MM.1S (cell line): ENCODE results near the gene NPEPL1.

Experiments used
- DNase-seq: peaks from one replicate; pipeline ENCODE4 v3.0.0-alpha.2; 2015
- H2AFZ ChIP-seq: fragments of 300-600 bp; sonication (generic); 2 replicates; pipeline ENCODE4 v1.6.0; 2016; ENCODE audit warnings: antibody characterized with exemption, low read length
- H3F3A ChIP-seq: fragments of 300-600 bp; sonication (generic); 2 replicates; pipeline ENCODE4 v1.6.1; 2016; ENCODE audit warnings: mild to moderate bottlenecking, antibody characterized with exemption, low read length, moderate library complexity, mixed read lengths; ENCODE audit not compliant: insufficient read depth
- H3K27ac ChIP-seq: fragments of 300-600 bp; sonication (generic); 2 replicates; pipeline ENCODE4 v1.5.1; 2016; ENCODE audit warnings: mild to moderate bottlenecking, low read length
- H3K27me3 ChIP-seq: fragments of 300-600 bp; sonication (generic); replicated peaks from 2 replicates; pipeline ENCODE4 v1.6.0; 2016; ENCODE audit warnings: low read length; ENCODE audit not compliant: insufficient read depth
- H3K36me3 ChIP-seq: fragments of 300-600 bp; sonication (generic); replicated peaks from 2 replicates; pipeline ENCODE4 v1.6.1; 2016; ENCODE audit warnings: mild to moderate bottlenecking, low read length, mixed read lengths; ENCODE audit not compliant: insufficient read depth
- H3K4me1 ChIP-seq: fragments of 300-600 bp; sonication (generic); 2 replicates; pipeline ENCODE4 v1.6.1; 2016; ENCODE audit warnings: low read length, mixed read lengths
- H3K4me2 ChIP-seq: fragments of 300-600 bp; sonication (generic); 2 replicates; pipeline ENCODE4 v1.6.0; 2016; ENCODE audit warnings: low read depth, low read length
- H3K4me3 ChIP-seq: fragments of 300-600 bp; sonication (generic); 2 replicates; pipeline ENCODE4 v1.5.1; 2016; ENCODE audit warnings: low read length, mixed read lengths
- H3K79me2 ChIP-seq: fragments of 300-600 bp; sonication (generic); 2 replicates; pipeline ENCODE4 v1.6.1; 2016; ENCODE audit warnings: mixed run types, low read length, mixed read lengths
- H3K9ac ChIP-seq: fragments of 300-600 bp; sonication (generic); 2 replicates; pipeline ENCODE4 v1.6.1; 2016; ENCODE audit warnings: low read length, mixed read lengths
- H3K9me2 ChIP-seq: fragments of 300-600 bp; sonication (generic); replicated peaks from 2 replicates; pipeline ENCODE4 v1.6.1; 2016; ENCODE audit warnings: mild to moderate bottlenecking, low read length, mixed read lengths; ENCODE audit not compliant: insufficient read depth
- H3K9me3 ChIP-seq: fragments of 300-600 bp; sonication (generic); replicated peaks from 2 replicates; pipeline ENCODE4 v1.6.1; 2016; ENCODE audit warnings: mild to moderate bottlenecking, low read length, mixed read lengths; ENCODE audit not compliant: insufficient read depth
- H4K20me1 ChIP-seq: fragments of 300-600 bp; sonication (generic); 2 replicates; pipeline ENCODE4 v1.6.1; 2016; ENCODE audit warnings: mild to moderate bottlenecking, low read length, moderate library complexity, mixed read lengths; ENCODE audit not compliant: insufficient read depth
- EZH2 ChIP-seq: fragments of 300-600 bp; sonication (generic); optimal IDR thresholded peaks from 2 replicates; pipeline ENCODE3; 2017; ENCODE audit warnings: low read depth, mild to moderate bottlenecking, antibody characterized with exemption, low read length, mixed read lengths
- EZH2phosphoT487 ChIP-seq: fragments of 300-600 bp; sonication (generic); IDR thresholded peaks from 2 replicates; pipeline ENCODE4 v1.6.1; 2018; ENCODE audit warnings: antibody characterized with exemption, low read length
- TF ChIP-seq, protein P1 (sequence below): fragments of 300-600 bp; sonication (generic); IDR thresholded peaks from 2 replicates; pipeline ENCODE4 v1.5.1; 2016; ENCODE audit warnings: antibody characterized with exemption, low read length, mixed read lengths

NPEPL1 gene

DNA sequence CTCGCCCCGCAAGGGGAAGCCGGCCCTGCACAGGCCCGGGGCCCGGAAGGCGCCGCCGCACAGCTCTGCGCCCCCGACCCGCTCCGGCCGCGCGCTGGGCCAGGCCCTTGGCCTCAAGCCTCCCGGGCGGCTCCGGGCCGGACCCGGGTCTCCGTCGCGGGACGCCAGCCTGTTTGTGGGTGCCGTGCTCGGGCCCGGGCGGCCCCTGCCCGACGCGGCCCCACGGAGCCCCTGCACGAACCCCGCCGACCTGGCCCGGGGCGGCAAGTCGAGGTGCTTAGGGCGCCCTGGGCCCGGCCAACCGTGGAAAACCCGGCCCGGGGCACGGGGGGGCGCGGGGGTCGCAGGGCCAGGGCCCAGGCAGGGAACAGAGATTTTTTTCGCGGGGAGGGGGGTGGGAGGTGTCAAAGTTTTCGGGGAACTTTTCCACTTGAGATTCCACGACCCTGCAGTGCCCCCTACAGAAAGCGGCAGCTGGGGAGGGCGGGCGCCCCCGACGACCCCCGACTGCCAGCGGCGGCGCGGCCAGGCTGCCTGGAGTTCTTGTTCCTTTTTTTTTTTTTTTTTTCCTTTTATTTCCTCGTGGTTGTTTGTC, 42.3 kb upstream of the NPEPL1 start:
- Histone ChIP-seq H3K9ac (peak overlapping the region; percentile 97; the same call in 1 of the 2 replicates), H3K27ac (no peak overlapping the region), H3K36me3 (no peaks in the 10 kb centered on the region), H2AFZ (peak overlapping the region; percentile 99), H3K4me3 (peak overlapping the region; percentile 100), H4K20me1 (no peaks in the 10 kb centered on the region), H3F3A (peaks cover 11% of the 10 kb centered on the region; the same call in 1 of the 2 replicates), H3K27me3 (peaks cover 38% of the 10 kb centered on the region), H3K9me2 (no peaks in the 10 kb centered on the region), H3K4me2 (peak overlapping the region; percentile 92), H3K4me1 (peaks cover 9% of the 10 kb centered on the region; the same call in 1 of the 2 replicates), H3K79me2 (peaks cover 40% of the 10 kb centered on the region), H3K9me3 (no peaks in the 10 kb centered on the region)
- no peak for DNase-seq
- no peak for TF ChIP-seq EZH2phosphoT487
- TF ChIP-seq, protein P1, sequence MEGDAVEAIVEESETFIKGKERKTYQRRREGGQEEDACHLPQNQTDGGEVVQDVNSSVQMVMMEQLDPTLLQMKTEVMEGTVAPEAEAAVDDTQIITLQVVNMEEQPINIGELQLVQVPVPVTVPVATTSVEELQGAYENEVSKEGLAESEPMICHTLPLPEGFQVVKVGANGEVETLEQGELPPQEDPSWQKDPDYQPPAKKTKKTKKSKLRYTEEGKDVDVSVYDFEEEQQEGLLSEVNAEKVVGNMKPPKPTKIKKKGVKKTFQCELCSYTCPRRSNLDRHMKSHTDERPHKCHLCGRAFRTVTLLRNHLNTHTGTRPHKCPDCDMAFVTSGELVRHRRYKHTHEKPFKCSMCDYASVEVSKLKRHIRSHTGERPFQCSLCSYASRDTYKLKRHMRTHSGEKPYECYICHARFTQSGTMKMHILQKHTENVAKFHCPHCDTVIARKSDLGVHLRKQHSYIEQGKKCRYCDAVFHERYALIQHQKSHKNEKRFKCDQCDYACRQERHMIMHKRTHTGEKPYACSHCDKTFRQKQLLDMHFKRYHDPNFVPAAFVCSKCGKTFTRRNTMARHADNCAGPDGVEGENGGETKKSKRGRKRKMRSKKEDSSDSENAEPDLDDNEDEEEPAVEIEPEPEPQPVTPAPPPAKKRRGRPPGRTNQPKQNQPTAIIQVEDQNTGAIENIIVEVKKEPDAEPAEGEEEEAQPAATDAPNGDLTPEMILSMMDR, result no peak
- no peak for TF ChIP-seq EZH2

DNA sequence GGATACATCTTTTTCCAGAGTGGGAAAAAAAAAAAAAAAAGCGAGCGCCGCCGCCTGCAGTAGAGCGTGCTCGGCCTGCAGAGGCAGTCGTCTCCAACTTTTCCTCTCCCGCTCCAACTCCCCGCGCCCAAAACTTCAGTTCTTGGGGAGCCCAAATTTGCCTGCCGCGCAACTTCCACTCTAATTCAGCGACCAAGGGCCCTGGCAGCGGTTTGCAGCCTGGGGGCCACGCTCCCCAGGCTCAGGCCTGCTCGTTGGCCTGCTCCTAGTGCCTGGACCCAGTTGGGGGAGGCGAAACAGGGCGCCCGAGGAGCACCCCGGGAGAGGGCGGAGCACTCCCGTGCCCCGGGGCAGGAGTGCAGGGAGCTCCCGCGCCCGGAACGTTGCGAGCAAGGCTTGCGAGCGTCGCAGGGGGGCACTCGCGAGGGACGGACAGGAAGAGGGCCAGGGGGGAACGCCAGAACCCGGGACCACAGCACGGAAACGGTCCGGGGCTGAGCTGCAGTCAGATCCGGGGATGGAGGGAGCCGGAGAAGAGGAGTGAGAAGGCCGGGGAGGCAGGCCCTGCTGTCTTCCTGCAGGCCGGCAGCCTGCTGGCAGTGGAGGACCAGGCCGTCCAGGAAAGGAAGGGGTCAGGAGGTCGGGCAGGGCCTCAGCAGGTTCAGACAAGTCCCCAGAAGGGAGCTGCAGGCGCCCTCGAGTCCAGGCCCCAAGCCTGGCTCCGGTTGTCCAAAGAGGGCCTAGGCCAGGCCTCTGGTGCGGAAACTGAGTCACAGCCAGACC, 41.6 kb upstream of the NPEPL1 start, which contains the start of gene STX16:
TSS of gene STX16 (plus strand) at position 508 of the 783 bp plus-strand sequence. CDS start 724 bp downstream, outside the sequence.
- H3K36me3 ChIP-seq, result no peaks in the 10 kb centered on the region; the same call in 1 of the 2 replicates
- peak within 1 kb of the TSS; percentile 100 for H3K4me3 ChIP-seq
- H3K9me3 ChIP-seq, result no peaks in the 10 kb centered on the region

DNA sequence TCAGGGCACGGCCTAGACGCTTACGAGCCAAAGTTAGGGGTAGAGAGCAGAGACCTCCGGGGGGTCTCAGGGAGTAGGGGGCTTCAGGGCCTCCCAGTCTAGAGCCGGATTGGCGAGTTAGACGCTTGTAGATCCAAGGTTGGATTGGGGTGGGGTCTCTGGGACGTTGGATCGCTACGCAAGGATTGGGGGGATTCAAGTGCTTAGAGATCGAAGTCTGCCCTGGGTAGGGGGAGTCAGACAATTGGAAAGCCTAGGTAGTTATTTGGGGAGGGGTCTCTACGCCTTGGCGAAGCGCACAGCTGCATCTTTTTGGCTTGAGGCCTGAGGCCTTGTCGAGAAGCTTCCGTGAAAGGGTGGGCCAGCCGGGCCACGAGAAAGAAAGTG, 41.0 kb upstream of the NPEPL1 start:
- Histone ChIP-seq H2AFZ (no peak overlapping the region), H3K27ac (peak overlapping the region; percentile 58; the same call in 1 of the 2 replicates), H3K27me3 (peaks cover 29% of the 10 kb centered on the region), H3K4me3 (peak overlapping the region; percentile 100), H3K9ac (peak overlapping the region; percentile 97), H3K79me2 (peaks cover 53% of the 10 kb centered on the region), H3F3A (peaks cover 11% of the 10 kb centered on the region; the same call in 1 of the 2 replicates), H4K20me1 (no peaks in the 10 kb centered on the region; the same call in 1 of the 2 replicates), H3K9me2 (no peaks in the 10 kb centered on the region), H3K4me2 (peak overlapping the region; percentile 85), H3K36me3 (no peaks in the 10 kb centered on the region; the same call in 1 of the 2 replicates), H3K9me3 (no peaks in the 10 kb centered on the region), H3K4me1 (peaks cover 9% of the 10 kb centered on the region; the same call in 1 of the 2 replicates)
- no peak for TF ChIP-seq EZH2phosphoT487
- TF ChIP-seq EZH2, result no peak
- TF ChIP-seq, protein P1, result no peak
- DNase-seq, result no peak

More for the DNA sequence above, 41.6 kb upstream of the NPEPL1 start, which contains the start of gene STX16:
- peaks cover 47% of the 10 kb centered on the region for H3K79me2 ChIP-seq
- H3K27ac ChIP-seq, result peak within 1 kb of the TSS; percentile 58; the same call in 1 of the 2 replicates
- no peaks in the 10 kb centered on the region for H3K9me2 ChIP-seq
- TF ChIP-seq EZH2phosphoT487 (no peak), EZH2 (no peak)
- TF ChIP-seq, protein P1, result peak; percentile 63
- peak within 1 kb of the TSS; percentile 97 for H3K9ac ChIP-seq
- peak within 1 kb of the TSS; percentile 92 for H3K4me2 ChIP-seq
- H3K4me1 ChIP-seq, result peaks cover 9% of the 10 kb centered on the region; the same call in 1 of the 2 replicates
- no peaks in the 10 kb centered on the region; the same call in 1 of the 2 replicates for H4K20me1 ChIP-seq
- H3F3A ChIP-seq, result peaks cover 11% of the 10 kb centered on the region; the same call in 1 of the 2 replicates
- peaks cover 35% of the 10 kb centered on the region for H3K27me3 ChIP-seq
- H2AFZ ChIP-seq, result peak within 1 kb of the TSS; percentile 99
- peak; percentile 92 for DNase-seq
